GM18526 (cell line): ENCODE data around the gene KRT77.

Experiments used
- POLR2A ChIP-seq: IDR thresholded peaks from 3 replicates; pipeline ENCODE4 v1.6.1; 2011; ENCODE audit not compliant: insufficient read length; ENCODE audit errors: extremely low read depth

KRT77 gene

DNA sequence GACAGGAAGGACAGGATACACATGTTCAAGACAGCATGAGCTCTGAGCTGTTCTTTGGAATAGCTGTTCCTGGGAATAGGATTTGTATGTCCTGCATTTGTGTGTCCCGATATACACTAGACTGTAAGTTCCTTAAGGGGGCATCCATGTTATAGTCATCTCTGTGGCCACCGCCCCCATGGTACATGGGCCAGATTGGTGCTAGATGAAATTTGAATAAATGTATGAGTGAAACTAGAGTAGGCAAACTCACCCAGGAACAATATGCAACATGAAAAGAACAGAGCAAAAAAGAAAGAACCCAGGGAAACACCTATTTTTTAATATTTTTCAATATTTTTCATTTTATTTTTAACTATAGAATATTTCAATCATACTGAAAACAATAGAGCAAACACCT is 25.1 kb upstream of the KRT77 start:
- TF ChIP-seq POLR2A, result no peak

GRCh38 chr12:52727037-52727436 is 23.7 kb upstream of the KRT77 start:
- TF ChIP-seq POLR2A, result no peak

DNA sequence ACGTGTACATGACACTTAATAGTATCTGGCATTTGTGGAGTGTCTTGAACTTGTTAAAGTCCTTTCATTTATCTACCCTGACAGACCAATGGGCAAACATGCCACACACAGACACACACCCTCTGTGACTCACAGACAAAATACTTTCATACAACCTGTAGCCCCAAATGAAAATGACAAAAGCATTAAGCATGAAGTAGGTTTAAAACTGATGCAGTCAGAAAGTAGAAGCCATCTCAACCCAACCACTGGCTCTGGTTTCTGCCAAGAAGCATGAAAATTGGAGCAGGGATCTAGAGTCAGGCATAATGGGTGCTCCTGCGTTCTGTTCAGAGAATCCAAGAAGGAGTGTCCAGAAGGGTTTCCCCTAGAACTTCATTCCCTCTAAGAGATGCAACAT is 23.1 kb upstream of the KRT77 start:
- no peak for TF ChIP-seq POLR2A

GRCh38 chr12:52724384-52724783 is 21.1 kb upstream of the KRT77 start:
- TF ChIP-seq POLR2A, result no peak

DNA sequence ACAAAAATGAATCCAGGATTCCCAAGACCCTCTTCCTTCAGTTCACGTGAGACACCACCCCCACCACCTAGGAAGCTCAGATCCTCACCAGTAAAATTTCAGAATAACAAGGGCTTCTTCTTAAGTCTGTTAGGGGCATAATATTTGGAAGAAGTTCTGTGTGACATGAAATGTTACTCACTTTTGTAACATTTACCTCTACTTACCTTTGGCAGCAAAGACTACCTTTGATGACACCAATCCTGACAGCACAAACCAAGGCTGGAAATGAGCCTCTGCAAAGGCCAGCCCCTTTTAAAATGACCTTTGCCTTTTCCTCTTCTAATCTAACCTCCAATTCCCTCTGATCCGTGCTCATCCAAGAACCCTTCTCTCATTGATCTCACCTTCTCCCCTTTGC is 19.4 kb upstream of the KRT77 start:
- TF ChIP-seq POLR2A, result no peak

- TF ChIP-seq POLR2A, result no peak
These were observed 18.6 kb upstream of the KRT77 start for GRCh38 chr12:52721838-52722470.

DNA sequence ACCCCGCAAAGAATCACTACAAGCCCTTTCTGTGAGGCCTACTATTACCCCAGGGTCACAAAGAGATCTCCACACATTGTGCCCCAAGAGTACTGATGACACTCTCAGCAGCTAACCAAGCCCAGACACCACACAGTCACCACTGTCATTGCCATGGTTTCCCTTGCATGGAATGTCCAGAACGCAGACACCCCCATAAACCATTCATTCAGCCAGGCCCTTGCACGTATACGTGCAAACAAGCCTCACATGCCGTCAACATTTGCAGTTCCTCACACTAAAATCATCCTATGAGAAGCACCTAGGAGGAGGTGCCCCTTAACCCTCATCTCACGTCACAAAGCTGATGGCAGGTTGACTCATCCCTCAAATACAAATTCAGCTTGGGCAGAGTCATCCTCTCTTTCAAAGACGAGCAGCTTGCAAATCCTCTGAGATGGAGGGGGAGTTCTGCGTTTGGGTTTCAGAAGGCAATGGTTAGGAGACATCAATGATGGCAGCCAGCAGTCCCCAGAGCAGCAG is 17.1 kb upstream of the KRT77 start:
- TF ChIP-seq POLR2A, result no peak

DNA sequence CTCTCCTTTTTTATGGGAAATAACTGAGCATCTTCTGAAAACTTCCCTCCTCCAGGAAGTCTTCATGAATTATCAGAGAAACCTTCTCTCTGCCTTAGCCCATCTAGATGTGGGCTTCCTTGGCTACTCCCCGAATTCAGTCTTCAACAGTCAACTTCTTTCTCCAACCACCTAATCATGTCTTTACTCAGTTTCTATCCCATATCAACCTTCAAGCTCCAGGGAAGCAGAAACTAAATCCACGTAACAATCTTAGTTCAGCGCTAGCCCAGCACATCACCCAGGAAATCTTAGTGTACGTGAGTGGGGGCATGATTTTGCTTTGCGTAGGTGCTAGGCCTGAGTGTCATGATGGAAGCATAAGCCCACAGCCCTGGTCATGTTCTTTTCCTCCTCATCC is 12.7 kb upstream of the KRT77 start:
- TF ChIP-seq POLR2A, result no peak

DNA sequence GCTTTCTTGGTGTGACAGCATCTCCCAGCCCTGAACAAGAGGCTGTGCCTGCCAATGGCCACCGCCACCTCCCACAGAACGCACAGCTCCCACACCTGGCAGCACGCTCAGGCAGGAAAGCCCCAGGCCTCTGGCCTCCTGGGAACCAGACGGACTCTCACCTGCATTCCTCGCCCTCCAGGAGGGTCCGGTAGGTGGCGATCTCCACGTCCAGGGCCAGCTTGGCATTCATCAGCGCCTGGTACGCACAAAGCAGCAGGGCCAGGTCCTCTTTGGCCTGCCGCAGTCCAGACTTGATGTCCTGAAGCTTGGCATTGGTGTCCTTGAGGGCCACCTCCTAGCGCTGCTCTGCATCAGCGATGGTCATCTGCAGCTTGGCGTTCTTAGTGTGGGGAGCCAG is 12.1 kb upstream of the KRT77 start:
- no peak for TF ChIP-seq POLR2A

DNA sequence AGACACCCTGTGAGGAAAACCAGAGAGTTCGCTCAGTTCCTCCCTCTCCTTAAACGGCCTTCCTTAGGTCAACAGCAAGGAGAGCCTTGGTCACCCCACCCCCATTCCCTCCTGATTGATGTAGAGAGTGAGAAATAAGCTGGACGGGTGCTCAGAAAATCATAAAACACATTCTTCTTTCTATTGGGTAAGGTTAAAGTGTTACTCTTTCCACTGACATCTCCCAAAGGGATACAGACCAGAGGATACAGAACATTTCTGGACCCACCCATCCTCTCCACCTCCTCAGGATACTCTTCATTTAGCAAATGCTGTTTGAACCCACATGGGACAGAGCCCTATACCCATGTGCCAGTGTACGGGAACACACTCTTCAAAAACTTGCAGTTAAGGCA is 11.6 kb upstream of the KRT77 start:
- no peak for TF ChIP-seq POLR2A

DNA sequence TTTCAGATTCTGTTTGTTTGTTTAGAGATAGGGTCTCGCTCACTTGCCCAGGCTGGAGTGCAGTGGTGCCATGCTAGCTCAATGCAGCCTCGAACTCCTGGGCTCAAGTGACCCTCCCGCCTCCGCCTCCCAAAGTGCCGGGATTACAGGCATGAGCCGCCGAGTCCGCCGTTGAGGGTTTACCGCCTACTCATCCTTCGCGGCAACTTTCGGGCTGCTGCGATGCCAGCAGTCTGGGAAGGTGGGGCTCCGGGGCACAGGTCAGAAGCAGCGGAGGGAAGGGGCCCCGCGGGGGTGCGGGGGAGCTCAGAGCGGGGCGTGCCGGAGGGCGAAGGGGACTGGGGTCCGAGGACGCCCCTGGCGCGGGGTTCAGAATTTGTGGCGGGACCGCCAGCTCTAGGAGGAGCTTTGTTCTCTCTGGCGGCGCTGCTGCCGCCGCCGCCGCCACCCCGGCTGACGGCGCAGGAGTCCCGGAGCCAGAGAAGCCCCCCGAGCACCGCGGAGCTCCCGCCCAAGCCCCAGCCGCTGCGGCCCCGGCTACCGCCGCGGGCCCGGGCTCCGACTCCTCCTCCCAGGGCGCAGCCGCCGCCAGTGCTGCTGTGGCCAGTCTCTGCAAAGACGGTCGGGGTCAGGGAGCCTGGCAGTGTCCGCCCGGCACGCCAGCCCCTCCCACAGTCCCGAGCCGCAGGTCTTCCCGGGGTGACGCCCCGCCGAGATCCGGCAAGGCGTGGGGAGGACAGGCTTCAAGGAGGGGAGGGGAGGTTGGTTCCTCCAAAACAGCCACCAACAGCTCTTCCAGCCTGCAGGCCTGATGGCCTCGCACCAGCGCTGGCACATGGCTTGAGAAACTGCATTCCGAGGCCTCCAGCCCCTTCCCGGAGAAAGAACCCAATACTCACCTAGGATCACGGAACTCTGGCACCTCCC is 10.9 kb upstream of the KRT77 start:
- no peak for TF ChIP-seq POLR2A

- TF ChIP-seq POLR2A, result no peak
These were observed 7.4 kb upstream of the KRT77 start for GRCh38 chr12:52710730-52711129.

GRCh38 chr12:52708010-52708409 is 4.7 kb upstream of the KRT77 start:
- TF ChIP-seq POLR2A, result no peak

GRCh38 chr12:52704464-52704863 is 1.1 kb upstream of the KRT77 start:
- TF ChIP-seq POLR2A, result no peak

GRCh38 chr12:52703878-52704277 is 554 bp upstream of the KRT77 start:
- no peak for TF ChIP-seq POLR2A

DNA sequence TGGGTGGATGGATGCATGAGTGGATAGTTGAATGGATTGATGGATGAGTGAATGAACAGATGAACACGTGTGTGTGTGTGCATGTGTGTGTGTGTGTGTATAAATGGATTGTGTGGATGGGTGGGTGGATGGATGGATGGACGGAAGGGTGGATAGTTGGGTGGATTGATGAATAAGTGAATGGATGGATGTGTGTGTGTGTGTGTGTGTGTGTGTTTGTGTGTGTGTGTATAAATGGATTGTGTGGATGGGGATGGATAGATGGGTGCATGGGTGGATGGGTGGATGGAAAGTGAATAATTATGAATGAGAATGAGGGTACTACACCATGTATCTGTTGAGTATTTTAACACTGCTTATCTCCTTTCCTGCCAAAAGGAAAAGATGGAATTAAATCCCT is 986 bp downstream of the KRT77 start:
- TF ChIP-seq POLR2A, result no peak

- no peak for TF ChIP-seq POLR2A
These were observed 2.0 kb downstream of the KRT77 start for GRCh38 chr12:52701281-52701680.

GRCh38 chr12:52699960-52700359 is 3.4 kb downstream of the KRT77 start:
- no peak for TF ChIP-seq POLR2A
